Measurements from ENCODE around the gene PLXNA4.

Gene PLXNA4

DNA sequence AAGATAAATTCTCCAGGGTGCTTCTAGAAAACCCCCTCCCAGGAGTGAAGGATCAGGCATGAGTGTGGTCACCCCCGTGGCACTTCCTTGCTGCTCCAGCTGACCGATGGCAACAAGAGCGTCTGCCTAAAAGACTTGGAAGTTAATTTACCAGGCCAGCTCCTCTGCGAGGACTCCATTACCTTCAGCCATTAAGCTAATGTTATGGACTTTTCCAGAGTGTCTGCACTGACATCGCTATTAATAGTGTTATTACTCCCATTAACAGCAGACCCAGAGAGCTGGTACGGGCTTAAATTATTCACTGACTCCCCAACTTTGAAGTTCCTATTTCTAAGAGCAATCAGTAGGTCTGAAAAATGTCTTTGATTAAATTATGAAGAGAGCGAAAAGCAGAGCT, 345.8 kb downstream of the PLXNA4 start:
- ATAC-seq (no peak), DNase-seq (no peak)
- H3K27ac Mint-ChIP-seq: no peak overlapping the region
- peaks cover 9% of the 10 kb centered on the region for H3K27me3 Mint-ChIP-seq
- H3K9me3 Mint-ChIP-seq: no peaks in the 10 kb centered on the region
- H3K4me1 Mint-ChIP-seq: no peaks in the 10 kb centered on the region
- H3K4me3 Mint-ChIP-seq: no peak overlapping the region

DNA sequence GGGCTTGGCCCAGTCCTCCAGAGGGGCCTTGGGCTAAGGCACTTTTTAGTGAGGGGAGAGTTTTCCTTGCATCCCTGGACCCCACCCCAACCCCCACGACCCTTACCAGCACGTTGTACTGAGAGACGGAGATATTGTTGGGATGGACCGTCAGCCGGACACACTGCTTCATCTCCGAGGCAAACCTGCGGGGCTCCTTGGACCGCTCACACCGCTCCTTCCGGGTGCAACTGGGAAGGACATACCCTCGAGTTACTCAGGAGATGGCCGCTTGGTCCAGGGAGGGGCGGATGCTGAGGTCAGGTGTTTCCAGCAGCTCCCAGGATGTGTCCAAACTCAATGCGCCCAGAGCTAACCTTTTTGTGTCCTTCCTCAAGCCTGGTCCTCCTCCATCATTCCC, 348.0 kb downstream of the PLXNA4 start:
- H3K27ac Mint-ChIP-seq: no peak overlapping the region
- no peak overlapping the region for H3K4me3 Mint-ChIP-seq
- ATAC-seq (no peak), DNase-seq (no peak)
- H3K27me3 Mint-ChIP-seq: peaks cover 15% of the 10 kb centered on the region
- no peaks in the 10 kb centered on the region for H3K9me3 Mint-ChIP-seq
- H3K4me1 Mint-ChIP-seq: no peaks in the 10 kb centered on the region

DNA sequence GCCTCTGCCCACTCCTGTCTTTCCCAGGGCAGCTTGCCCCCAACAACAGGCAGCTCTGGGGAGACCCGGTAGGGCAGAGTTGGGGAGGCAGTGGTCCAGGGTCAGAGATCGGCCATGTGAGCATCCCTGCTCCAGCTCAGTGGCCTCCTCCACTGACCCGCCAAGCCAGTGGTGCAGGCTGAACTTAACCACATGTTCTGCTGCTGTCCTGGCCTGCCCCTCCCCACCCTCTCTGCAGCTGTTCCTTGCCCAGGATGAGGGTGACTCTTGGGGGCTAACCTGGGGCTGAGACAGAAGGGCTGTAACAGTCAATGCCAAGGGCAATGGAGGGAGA, 349.3 kb downstream of the PLXNA4 start:
- peak overlapping the region in 1 of 2 donors; percentile 38 for H3K27ac Mint-ChIP-seq
- no peaks in the 10 kb centered on the region for H3K4me1 Mint-ChIP-seq
- H3K9me3 Mint-ChIP-seq: no peaks in the 10 kb centered on the region
- ATAC-seq (no peak), DNase-seq (no peak)
- H3K27me3 Mint-ChIP-seq: peaks cover 15% of the 10 kb centered on the region
- H3K4me3 Mint-ChIP-seq: no peak overlapping the region

DNA sequence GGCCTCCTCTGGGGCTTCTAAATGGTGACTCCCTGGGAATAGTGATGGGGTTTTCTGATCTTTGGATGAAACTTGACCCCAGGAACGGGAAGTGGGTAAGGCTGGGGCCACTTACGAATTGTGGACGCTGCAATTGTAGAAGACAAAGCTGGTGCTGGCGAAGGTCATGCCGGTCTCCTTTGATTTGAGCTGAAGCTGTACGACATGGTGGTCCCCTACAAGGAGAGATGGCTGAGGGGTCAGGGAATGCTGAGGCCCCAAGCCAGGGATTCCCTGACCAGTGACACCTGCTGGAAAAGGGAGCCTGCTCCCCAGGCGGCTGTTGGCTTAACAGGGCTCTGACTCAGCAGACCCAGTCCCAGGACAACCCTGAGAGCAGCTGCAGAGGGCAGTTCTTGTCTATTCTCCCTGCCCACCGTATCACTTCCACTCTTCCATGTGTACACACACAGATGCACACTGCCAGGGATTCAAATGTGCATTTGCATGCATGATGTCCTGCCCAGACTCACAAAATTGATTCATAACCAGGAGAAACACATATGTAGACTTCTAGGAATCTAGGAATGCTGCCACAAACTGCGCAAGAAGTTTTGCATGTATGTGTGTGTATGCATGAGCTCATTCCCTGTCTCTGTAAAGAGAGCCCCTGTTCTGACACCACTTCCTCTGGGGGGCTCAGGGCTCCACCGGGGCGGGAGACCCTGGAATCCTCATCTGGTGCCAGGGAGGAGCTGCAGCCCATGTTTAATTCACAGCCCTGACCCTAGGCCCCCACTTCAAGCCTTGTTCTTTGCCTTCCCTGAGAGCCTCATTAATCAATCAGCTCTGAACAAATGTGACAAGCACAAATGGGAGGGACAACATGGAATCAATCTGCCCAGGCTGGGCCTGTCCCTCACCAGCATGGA, 350.0 kb downstream of the PLXNA4 start:
- no peak overlapping the region for H3K27ac Mint-ChIP-seq
- H3K4me1 Mint-ChIP-seq: no peaks in the 10 kb centered on the region
- ATAC-seq (no peak), DNase-seq (no peak)
- H3K9me3 Mint-ChIP-seq: no peaks in the 10 kb centered on the region
- peaks cover 15% of the 10 kb centered on the region for H3K27me3 Mint-ChIP-seq
- H3K4me3 Mint-ChIP-seq: no peak overlapping the region

DNA sequence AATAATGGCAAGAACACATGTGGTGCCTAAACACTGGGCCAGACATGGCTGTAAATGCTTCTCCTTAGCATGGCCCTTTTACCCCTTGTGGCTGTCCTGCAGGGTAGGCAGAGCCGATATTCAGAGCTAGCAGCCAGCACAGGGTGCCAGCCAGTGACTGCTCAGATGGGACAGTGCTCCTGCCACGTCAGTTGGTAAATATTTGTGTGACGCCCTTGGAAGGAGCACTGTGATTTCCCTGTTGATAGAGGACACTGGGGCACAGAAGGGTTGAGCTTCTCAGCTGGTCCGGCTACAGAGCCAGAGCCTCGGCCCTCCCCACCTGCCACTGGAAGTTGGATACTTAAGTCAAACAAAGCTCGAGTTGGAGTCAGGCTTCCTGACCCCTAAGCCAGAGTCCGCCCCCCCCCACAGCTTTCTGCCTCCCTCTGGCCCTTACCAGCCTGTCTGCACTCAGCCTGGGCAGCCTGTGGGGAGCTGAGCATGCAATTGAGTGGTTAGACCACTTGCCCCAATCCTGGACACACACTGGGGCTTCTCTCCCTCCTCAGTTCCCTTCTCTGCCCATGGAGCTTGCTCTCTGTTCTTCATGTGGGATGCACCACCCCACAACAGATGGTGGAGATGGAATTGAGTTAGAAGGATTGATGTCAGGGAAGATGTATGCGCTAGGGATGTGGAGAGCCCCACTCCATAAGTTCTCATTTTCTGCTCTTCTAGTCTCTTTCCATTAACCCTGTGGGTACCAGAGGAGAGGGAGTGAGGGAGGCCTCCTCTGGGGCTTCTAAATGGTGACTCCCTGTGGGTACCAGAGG, 350.8 kb downstream of the PLXNA4 start:
- ATAC-seq (no peak), DNase-seq (no peak)
- H3K4me1 Mint-ChIP-seq: no peaks in the 10 kb centered on the region
- H3K27me3 Mint-ChIP-seq: peaks cover 15% of the 10 kb centered on the region
- H3K9me3 Mint-ChIP-seq: no peaks in the 10 kb centered on the region
- H3K4me3 Mint-ChIP-seq: no peak overlapping the region
- H3K27ac Mint-ChIP-seq: no peak overlapping the region

DNA sequence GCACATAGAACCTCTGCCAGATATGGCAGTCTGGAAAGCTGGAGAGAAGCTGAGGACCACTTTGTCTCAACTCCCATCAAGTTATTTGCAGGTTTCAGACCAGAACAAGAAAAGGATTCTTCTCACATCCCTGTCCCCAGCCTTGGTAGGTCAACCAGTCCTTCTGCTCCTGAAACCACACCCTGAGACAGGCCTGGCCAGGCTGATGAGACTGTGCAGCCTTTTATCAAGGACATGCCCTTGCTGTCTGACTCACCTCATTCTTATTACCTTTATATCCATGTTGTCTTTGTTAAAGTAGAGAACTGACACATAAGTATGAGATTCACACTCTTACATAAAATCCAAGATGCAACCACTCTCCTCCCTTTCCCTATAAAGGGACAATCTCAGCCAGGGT, 354.9 kb downstream of the PLXNA4 start:
- no peak for ATAC-seq
- H3K4me1 Mint-ChIP-seq: no peaks in the 10 kb centered on the region
- no peak overlapping the region for H3K4me3 Mint-ChIP-seq

DNA sequence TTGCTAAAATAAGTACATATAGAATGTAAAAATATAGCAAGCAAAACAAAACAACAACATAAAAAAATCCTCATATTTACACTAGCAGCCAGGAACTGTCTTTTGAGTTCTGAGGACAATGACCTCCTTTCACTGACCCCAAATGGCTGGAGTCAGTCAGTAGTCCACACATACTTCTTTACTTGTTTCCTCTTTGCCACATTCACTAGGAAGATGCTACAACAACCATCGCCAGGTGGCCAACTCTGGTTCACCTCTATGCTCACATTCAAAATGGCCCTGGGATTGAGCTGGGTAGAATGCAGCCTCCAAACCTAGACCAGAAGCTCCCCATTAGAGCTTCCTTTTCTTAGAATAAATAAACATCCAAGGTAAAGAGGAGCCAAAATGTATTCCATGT, 356.2 kb downstream of the PLXNA4 start:
- no peak overlapping the region for H3K4me3 Mint-ChIP-seq
- no peak overlapping the region for H3K27ac Mint-ChIP-seq
- no peak for ATAC-seq
- H3K9me3 Mint-ChIP-seq: no peaks in the 10 kb centered on the region
- no peak for DNase-seq
- H3K27me3 Mint-ChIP-seq: peaks cover 6% of the 10 kb centered on the region
- H3K4me1 Mint-ChIP-seq: no peaks in the 10 kb centered on the region

More for the DNA sequence above, 354.9 kb downstream of the PLXNA4 start:
- no peak for DNase-seq
- Mint-ChIP-seq H3K9me3 (no peaks in the 10 kb centered on the region), H3K27me3 (peaks cover 6% of the 10 kb centered on the region), H3K27ac (no peak overlapping the region)

DNA sequence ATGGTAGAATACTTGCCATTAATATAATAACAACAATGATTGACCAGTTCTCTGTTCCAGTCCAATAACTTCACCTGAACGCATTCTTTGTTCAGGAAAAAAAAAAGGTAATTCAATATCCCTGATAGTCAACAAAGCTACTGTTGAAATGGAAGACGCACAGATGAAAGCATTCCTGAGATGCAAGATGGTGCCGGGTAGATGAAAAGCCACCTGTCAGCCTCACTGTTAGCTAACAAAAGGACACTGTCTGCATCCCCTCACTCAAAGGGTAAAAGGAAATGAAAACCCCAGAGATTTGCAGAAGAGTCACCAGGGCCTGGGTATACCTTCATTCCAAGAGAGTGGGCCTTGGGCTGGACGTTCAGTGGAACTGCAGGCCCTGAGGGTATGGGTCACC, 357.4 kb downstream of the PLXNA4 start:
- Mint-ChIP-seq H3K27me3 (no peaks in the 10 kb centered on the region), H3K27ac (no peak overlapping the region)

DNA sequence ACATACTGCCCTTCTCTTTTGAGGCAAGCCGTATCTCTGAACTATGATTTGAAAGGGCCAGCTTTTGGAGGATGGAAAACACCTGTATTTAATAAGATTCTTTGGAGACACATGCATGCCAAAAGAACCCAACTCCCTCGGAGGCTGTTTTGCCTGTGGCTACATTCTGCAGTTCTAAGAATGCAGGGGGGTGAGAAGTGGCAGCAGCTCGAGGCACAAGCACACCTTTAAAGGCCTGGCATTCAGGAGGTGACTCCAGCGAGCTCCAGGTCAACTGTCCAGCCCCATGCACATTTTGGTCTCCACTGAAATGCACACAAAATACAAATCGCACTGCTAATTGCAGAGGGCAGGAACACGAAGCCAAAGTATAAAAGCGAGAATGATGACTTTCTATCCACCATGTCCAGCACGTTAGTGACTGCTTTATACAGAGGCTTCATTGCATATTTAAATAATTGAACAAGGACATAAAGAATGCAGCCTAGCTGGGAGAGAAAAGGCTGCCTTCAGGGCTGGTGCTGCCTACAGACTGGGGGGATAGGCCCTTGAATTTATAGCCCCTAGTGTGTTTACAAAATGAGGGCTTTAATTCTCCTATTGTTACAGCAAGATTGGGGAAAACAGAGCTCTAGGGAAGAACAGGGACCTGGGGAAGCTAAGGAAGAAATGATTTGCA, 359.3 kb downstream of the PLXNA4 start:
- no peaks in the 10 kb centered on the region for H3K27me3 Mint-ChIP-seq
- ATAC-seq: no peak

More for the DNA sequence above, 357.4 kb downstream of the PLXNA4 start:
- ATAC-seq (no peak), DNase-seq (no peak)
- Mint-ChIP-seq H3K9me3 (no peaks in the 10 kb centered on the region), H3K4me3 (no peak overlapping the region), H3K4me1 (no peaks in the 10 kb centered on the region)

DNA sequence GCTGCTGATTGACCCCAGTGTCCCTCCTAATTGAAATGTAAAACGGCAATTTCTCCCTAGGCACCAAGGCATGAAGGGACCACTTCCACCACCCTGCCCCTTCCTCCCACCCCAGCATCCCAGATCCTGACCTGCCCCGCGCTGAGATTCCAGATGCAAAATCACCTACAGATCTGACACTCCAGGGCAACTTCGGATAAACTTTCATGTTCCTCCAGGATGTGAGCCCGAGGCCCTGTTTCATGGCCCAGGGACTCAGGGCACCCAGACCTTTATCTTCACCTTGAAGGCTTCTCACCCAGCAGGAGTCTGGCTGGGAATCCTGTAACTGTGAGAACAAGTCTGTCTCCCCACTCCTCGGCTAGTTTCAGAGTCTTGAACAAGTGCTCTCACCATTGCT, 361.8 kb downstream of the PLXNA4 start:
- H3K4me3 Mint-ChIP-seq: no peak overlapping the region
- ATAC-seq (no peak), DNase-seq (no peak)
- H3K27ac Mint-ChIP-seq: no peak overlapping the region
- H3K4me1 Mint-ChIP-seq: no peaks in the 10 kb centered on the region
- H3K9me3 Mint-ChIP-seq: no peaks in the 10 kb centered on the region
- no peaks in the 10 kb centered on the region for H3K27me3 Mint-ChIP-seq

More for the DNA sequence above, 359.3 kb downstream of the PLXNA4 start:
- Mint-ChIP-seq H3K27ac (no peak overlapping the region), H3K4me3 (no peak overlapping the region), H3K9me3 (no peaks in the 10 kb centered on the region), H3K4me1 (no peaks in the 10 kb centered on the region)
- DNase-seq: no peak

DNA sequence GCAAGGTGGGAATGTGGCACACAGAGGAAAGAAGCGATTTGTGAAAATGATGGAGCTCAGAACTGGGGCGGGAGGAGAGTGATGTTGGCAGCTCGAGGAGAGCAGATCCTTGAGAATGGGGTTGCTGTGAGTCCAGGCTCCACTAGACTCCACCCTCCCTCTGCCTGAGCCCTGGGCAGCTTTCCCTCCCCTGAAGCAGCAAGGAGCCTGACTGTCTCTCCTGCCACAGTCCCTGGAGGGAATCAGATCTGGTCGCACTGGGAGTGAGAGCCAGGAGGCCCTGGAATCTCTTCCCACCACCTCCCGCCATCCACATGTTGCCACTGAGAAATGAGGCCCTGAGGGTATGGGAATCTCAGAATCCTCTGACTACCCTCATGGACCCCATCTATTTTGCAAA, 362.7 kb downstream of the PLXNA4 start:
- Mint-ChIP-seq H3K27me3 (no peaks in the 10 kb centered on the region), H3K4me3 (no peak overlapping the region), H3K4me1 (no peaks in the 10 kb centered on the region), H3K9me3 (no peaks in the 10 kb centered on the region), H3K27ac (no peak overlapping the region)
- DNase-seq: no peak
- ATAC-seq: no peak

DNA sequence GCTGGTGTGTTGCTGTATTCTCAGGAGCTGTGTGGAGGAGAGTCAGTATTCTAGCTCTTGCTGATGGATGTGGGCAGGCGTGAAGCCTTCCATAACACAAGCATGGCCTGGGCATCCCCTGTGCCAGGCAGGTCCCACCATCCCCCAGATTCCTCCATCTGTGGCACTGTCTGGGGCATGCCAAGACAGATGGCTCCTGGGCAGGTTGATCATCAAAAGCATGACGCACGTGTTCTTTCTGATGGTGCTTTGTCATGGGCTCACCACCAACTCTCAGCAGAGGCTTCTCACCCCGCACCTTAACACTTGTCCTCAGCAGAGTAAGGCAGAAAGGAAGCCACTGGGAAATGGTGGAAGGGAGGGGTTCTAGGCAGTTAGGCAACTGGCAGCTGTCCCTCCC, 364.3 kb downstream of the PLXNA4 start:
- Mint-ChIP-seq H3K27ac (no peak overlapping the region), H3K4me3 (no peak overlapping the region)
- peak; percentile 19 for ATAC-seq

DNA sequence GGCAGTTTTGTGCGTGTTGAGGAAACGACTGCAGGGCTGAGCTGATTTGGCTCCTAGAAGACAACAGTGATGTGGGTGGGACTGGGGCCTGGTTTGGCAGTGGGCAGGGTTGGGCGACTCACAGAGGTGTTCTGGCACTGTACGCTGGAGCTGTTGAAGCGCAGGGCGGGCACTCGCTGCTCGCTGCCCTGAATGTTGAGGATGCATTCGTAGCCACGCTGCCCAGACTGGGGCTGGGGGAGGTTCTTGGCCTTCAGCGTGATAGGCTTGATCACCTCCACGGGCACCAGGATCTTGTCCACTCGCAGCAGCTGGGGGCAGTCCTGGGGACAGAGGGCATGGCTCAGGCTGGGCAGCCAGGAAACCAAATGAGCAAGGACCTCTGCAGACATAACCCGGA, 365.4 kb downstream of the PLXNA4 start:
- Mint-ChIP-seq H3K27ac (no peak overlapping the region), H3K27me3 (peaks cover 8% of the 10 kb centered on the region), H3K9me3 (no peaks in the 10 kb centered on the region), H3K4me1 (no peaks in the 10 kb centered on the region), H3K4me3 (no peak overlapping the region)
- DNase-seq: no peak
- ATAC-seq: no peak

More for the DNA sequence above, 364.3 kb downstream of the PLXNA4 start:
- Mint-ChIP-seq H3K27me3 (peaks cover 8% of the 10 kb centered on the region), H3K4me1 (no peaks in the 10 kb centered on the region), H3K9me3 (no peaks in the 10 kb centered on the region)
- DNase-seq: no peak

DNA sequence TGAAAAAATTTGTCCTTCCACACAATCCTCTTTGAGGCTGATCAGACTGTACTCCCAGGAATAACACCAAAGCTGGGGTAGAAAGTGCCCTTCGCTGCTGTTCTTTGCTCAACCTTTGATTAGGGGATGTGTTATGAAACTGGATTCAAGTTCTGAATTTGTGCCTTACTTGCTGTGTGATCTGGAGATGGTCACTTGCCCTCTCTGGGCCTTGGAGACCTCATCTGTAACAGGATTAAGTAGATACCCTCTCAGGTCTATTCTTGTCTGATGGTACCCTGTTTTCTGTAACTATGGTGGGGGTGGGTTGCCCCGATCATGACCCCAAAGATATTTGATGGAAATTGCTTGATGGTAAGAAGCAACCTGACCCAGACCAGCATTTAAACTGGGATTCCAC, 368.5 kb downstream of the PLXNA4 start:
- H3K27ac Mint-ChIP-seq: no peak overlapping the region
- H3K4me3 Mint-ChIP-seq: no peak overlapping the region
- ATAC-seq: no peak

DNA sequence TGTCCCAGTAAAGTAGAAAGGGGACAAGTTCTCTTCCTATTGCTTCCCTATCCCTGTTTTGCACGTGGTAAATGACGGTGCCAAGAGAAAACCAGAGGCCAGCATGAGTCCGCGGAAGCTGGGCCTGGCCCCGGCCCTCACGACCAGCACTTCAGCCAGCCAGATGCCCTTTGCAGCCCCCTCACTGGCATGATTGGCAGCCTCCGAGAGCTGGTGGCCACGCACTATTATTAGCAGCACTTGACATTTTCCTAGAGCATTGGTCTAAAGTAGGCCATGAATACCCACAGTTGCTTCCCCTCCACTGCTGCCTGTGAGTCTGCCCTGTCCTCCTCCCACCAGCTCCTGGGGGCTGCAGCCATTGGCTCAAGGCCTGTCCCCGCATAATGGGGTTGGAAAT, 369.1 kb downstream of the PLXNA4 start:
- H3K9me3 Mint-ChIP-seq: no peaks in the 10 kb centered on the region
- peaks cover 8% of the 10 kb centered on the region for H3K27me3 Mint-ChIP-seq
- H3K4me3 Mint-ChIP-seq: no peak overlapping the region
- ATAC-seq (no peak), DNase-seq (no peak)
- no peaks in the 10 kb centered on the region for H3K4me1 Mint-ChIP-seq
- no peak overlapping the region for H3K27ac Mint-ChIP-seq

More for the DNA sequence above, 368.5 kb downstream of the PLXNA4 start:
- DNase-seq: no peak
- Mint-ChIP-seq H3K9me3 (no peaks in the 10 kb centered on the region), H3K4me1 (no peaks in the 10 kb centered on the region), H3K27me3 (peaks cover 8% of the 10 kb centered on the region)

DNA sequence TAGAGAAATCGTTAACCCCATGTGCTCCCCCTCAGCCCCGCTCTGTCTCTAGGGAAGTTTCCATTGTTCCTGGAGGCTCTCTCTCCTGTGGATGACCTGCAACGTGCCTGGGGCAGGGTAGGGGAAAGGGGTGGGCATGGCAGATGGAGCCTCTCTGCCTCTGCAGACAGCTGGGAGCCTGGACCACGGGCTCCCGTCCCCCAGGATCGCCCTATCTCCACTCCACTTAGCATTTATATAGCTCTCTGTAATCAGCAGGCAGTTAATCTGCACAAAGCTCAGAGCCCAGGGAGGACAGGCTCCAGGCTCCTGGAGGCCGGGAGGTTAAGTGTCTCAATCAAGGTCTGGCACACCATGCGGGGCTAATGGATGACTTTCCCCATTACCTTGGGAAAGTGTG, 369.7 kb downstream of the PLXNA4 start:
- DNase-seq (no peak), ATAC-seq (no peak)
- no peaks in the 10 kb centered on the region for H3K4me1 Mint-ChIP-seq
- H3K27me3 Mint-ChIP-seq: peaks cover 8% of the 10 kb centered on the region
- no peak overlapping the region for H3K4me3 Mint-ChIP-seq
- H3K9me3 Mint-ChIP-seq: no peaks in the 10 kb centered on the region
- H3K27ac Mint-ChIP-seq: no peak overlapping the region

Measured in stimulated activated naive CD8-positive, alpha-beta T cell treated with anti-CD3 and anti-CD28 coated beads, Interleukin-15, amount 100 ng/mL, for 72 hours (primary cell).